Inferior parietal cortex (tissue), 1 donor: ENCODE measurements around the gene RPS19BP1.

Experiments
- DNase-seq: peaks from one replicate; pipeline ENCODE4 v3.0.0-alpha.2; 2016; ENCODE audit errors: extremely low spot score

The RPS19BP1 gene

DNA sequence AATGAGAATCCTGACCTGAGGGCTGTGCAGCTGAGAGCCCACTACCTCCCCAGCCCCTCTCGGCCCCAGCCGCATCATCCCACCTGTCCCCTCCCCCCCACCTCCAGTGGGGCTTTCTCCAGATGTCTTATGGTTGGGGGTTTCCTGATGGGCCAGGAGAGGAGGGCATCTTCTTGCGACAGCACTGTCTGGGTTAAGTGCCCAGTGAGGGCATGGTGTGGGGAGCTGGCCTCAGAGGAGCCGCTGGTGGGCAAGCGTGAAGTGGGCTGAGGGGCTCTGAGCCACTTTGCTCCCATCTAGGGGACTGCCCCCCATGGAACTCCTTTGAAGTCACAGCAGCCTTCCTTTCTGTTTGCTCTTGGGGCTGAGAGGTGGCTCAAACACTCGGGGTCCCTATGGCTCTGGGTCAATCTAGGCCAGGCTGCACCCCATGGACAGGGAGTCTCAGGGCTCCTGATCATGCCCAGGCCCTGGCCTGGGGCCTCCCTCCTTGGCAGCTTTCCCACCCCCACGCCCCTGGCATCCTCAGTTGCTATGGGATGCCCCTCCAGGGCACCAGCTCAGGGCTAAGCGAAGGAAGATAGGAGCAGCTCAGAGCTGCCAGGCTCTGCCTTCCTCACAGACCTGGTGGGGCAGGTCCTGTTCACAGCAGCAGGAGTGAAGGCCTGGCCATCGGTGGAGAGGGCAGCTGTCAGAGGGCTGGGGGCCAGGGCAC, 41.4 kb downstream of the RPS19BP1 start:
- DNase-seq = no peak

DNA sequence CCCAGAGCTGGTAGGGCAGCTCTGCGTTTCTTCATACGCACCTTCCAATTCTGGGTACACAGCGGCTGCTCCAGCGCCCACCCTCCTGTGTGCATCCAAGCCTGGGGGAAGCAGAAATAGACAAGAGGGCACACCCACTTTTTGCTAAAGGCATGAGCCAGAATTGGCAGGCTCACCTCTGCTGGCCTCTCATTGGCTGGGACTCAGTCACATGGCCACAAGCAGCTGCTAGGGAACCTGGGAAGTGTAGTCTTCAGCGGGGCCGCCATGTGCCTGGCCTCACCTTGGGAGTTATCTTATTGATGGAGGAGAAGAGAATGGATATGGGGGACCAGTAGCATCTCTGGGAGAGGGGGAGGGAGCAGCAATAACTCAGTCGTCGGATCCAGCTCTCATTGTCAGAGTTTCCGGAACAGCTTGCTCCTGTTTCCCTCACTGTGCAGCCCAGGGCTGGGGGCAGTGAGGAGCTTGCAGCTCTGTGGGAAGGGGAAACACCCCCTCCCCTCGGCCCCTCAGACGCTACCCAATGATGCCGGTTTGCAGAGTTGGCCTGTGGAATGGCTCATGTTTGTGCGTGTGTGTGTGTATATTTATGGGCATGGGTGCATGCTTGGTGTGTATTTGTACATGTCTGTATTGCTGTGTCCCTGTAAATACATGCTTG, 42.3 kb downstream of the RPS19BP1 start:
- peak; percentile 85 for DNase-seq

DNA sequence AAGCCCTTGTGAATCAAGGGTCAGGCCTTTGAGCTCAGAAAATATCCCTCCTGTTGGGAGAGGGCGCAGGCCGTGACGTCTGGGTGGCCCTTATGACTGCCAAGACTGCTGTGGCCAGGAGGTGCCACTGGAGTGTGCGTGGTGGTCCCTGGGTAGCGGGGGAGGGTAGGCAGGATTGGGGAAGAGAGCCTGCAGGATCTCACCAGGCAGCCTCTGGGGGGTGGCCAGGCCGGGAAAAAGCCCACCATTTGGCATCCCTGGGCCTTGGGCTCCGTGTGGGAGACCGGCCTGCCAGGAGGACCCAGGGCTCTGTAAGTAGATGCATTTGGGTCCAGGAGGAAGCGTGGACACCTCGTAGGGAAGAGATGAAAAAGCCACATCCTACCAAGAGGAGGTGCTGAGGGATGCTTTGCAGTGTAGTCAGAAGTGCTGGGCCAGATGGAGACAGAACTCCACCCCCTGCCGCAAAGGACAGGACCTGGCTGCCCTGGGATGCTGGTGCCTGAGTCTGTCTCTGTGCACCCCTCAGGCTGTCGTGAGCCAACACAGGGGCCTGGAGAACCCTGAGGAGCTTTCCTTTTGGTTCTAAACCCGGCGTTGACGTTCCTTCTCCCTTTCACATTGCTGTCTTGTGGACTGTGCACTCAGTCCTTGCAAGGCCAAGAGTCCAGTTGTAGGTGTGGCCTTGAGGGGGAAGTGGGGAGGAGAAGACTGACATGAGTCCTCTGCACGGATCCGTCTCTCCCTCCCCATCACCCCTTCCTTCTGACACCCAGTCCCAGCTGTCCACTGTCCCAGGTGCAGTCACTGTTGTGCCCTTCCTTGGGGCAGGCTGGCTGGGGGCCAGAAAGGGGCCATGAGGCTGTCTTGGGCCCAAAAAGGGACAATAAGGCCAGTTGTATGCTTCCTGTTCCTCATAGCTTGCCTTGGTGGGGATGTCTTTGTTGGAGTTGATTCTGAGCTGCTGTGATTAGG, 43.2 kb downstream of the RPS19BP1 start:
- DNase-seq = no peak

DNA sequence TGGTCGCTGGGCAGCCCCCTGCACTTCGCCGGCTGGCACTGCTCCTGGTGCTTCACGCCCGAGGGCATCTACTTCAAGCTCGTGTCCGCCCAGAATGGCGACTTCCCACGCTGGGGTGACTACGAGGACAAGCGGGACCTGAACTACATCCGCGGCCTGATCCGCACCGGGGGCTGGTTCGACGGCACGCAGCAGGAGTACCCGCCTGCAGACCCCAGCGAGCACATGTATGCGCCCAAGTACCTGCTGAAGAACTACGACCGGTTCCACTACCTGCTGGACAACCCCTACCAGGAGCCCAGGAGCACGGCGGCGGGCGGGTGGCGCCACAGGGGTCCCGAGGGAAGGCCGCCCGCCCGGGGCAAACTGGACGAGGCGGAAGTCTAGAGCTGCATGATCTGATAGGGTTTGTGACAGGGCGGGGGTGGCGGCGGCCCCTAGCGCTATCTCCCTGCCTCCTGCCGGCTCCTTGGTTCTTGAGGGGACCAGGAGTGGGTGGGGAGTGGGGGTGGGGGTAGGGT, 43.9 kb downstream of the RPS19BP1 start:
- DNase-seq = no peak

- DNase-seq = no peak
Observed at GRCh38 chr22:39487826-39488520, 44.6 kb downstream of the RPS19BP1 start.

GRCh38 chr22:39486951-39487825, 45.4 kb downstream of the RPS19BP1 start:
- no peak for DNase-seq

GRCh38 chr22:39482768-39483167, 49.8 kb downstream of the RPS19BP1 start:
- DNase-seq = no peak

GRCh38 chr22:39481595-39481994, 51.0 kb downstream of the RPS19BP1 start:
- DNase-seq = no peak

- DNase-seq = no peak
Observed at GRCh38 chr22:39481054-39481453, 51.5 kb downstream of the RPS19BP1 start.

- DNase-seq = no peak
Observed at GRCh38 chr22:39480557-39480956, 52.0 kb downstream of the RPS19BP1 start.

GRCh38 chr22:39479254-39479653, 53.3 kb downstream of the RPS19BP1 start:
- DNase-seq = no peak
